Lung (tissue), 12 donors: Measurements from ENCODE around the gene CRMP1. TPM values are rescaled to one million over a fixed set of nuclear protein-coding genes. Genes with fewer than 3 reads are reported as not detected.

Source experiments
- ATAC-seq: fragments of 200-7000 bp; cut with Tn5 transposase; one replicate; pipeline ENCODE4 v1.9.1; 2020; ENCODE audit warnings: moderate number of reproducible peaks; ENCODE audit not compliant: insufficient read depth, low FRiP score
- DNase-seq, 3 donors: peaks; one replicate each; pipeline ENCODE4 v3.0.0-alpha.2; 2013 to 2017
- H3K27ac ChIP-seq, 2 donors: one replicate each; pipeline ENCODE4 v1.5.1; 2013; ENCODE audit warnings: mild to moderate bottlenecking in 2 of 2, moderate library complexity in 2 of 2, control low read depth in 1 of 2, inconsistent platforms in 1 of 2, low read depth in 1 of 2, low read length in 1 of 2
- H3K27me3 ChIP-seq, 3 donors: one replicate each; pipeline ENCODE4 v1.5.1; 2013; ENCODE audit warnings: low read length in 2 of 3; ENCODE audit not compliant: control insufficient read depth in 3 of 3, insufficient read depth in 3 of 3
- H3K36me3 ChIP-seq, 4 donors: one replicate each; pipeline ENCODE4 v1.5.1; 2013; ENCODE audit warnings: low read length in 4 of 4, mild to moderate bottlenecking in 1 of 4, moderate library complexity in 1 of 4; ENCODE audit not compliant: control insufficient read depth in 4 of 4, insufficient read depth in 4 of 4
- H3K4me1 ChIP-seq, 5 donors: one replicate each; pipeline ENCODE4 v1.5.1; 2013; ENCODE audit warnings: low read length in 5 of 5, mild to moderate bottlenecking in 2 of 5, moderate library complexity in 1 of 5; ENCODE audit not compliant: control insufficient read depth in 5 of 5, insufficient read depth in 5 of 5
- H3K4me3 ChIP-seq: one replicate; pipeline ENCODE4 v1.5.1; 2013; ENCODE audit warnings: mild to moderate bottlenecking, control low read depth, moderate library complexity
- H3K9ac ChIP-seq, 2 donors: one replicate each; pipeline ENCODE4 v1.5.1; 2013; ENCODE audit warnings: low read length in 2 of 2, control low read depth in 1 of 2; ENCODE audit not compliant: insufficient read depth in 1 of 2
- H3K9me3 ChIP-seq, 4 donors: one replicate each; pipeline ENCODE4 v1.5.1; 2013; ENCODE audit warnings: low read length in 3 of 4, mild to moderate bottlenecking in 1 of 4, moderate library complexity in 1 of 4; ENCODE audit not compliant: control insufficient read depth in 4 of 4, insufficient read depth in 3 of 4
- CTCF ChIP-seq: IDR thresholded peaks from 2 replicates; pipeline ENCODE4 v1.5.1; 2012; ENCODE audit warnings: mild to moderate bottlenecking; ENCODE audit errors: control extremely low read depth, extremely low read depth
- WGBS, 2 donors: extraction: QIAGEN DNeasy Blood & Tissue Kit; methylation state at CpG; one replicate each; pipeline ENCODE4 v1.1.7; 2013; 5-methylcytosine and 5-hydroxymethylcytosine counted together
- polyA plus RNA-seq, 2 donors: library from polyadenylated mRNA; stranded (reverse); fragments of 200-250 nt; gene quantifications; one replicate each; pipeline ENCODE4 v1.2.1, GENCODE V29; 2013
- total RNA-seq, 2 donors: library from RNA; depleted of rRNA in 1 of 2; stranded (reverse); fragments of >200 nt in 1 of 2; gene quantifications; one replicate each; pipeline ENCODE4 v1.2.1, GENCODE V29; 2014 to 2021
- donor health status: control.
- donor health status: control.
- donor health status: Bipolar disorder and iron deficiency.
- donor health status: healthy.
- donor health status: DM: yes; HTN: yes; CAD: no.

CRMP1 gene
- total and polyA plus RNA-seq, 4 donors: 2.1 to 24.4 (median 4.6) TPM

DNA sequence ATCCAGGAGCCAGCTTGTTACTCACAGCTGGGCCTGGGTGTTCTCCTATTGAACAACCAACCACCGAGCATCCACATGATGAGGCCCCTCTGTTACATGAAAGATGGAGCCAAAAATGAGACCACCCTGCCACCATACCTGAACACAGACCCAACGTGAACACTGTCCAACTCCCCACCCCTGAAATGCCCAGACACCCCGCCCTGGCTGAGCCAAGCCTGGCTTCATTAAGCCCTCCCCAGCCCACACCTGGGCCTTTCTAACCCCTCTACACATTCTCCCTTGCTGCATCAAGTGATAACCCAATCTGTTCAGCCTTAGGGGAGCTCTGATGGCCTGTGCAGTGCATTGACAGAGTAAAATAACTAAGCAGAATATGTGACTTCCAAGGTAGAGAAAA, 101.2 kb downstream of the CRMP1 start:
- TF ChIP-seq CTCF: no peak

GRCh38 chr4:5790546-5790857, 102.4 kb downstream of the CRMP1 start:
- Histone ChIP-seq H3K4me1 (no peaks in the 10 kb centered on the region), H3K4me3 (no peak overlapping the region), H3K9me3 (no peaks in the 10 kb centered on the region), H3K27me3 (no peaks in the 10 kb centered on the region), H3K27ac (no peak overlapping the region), H3K36me3 (peaks cover 0 to 40% (median 14%) of the 10 kb centered on the region in 4 donors), H3K9ac (no peak overlapping the region)
- no peak for DNase-seq
- WGBS, 2 donors: 52 to 55% methylated on average over 1 of the region's 1 CpG
- TF ChIP-seq CTCF: no peak
- ATAC-seq: no peak

More for the DNA sequence above, 101.2 kb downstream of the CRMP1 start:
- WGBS, 2 donors: 78 to 80% methylated on average over 3 of the region's 3 CpGs
- DNase-seq (no peak), ATAC-seq (no peak)
- no peak overlapping the region for H3K27ac ChIP-seq
- no peaks in the 10 kb centered on the region for H3K4me1 ChIP-seq
- peaks cover 0 to 35% (median 17%) of the 10 kb centered on the region in 4 donors for H3K36me3 ChIP-seq
- H3K4me3 ChIP-seq: no peak overlapping the region
- no peaks in the 10 kb centered on the region for H3K27me3 ChIP-seq
- H3K9me3 ChIP-seq: no peaks in the 10 kb centered on the region
- no peak overlapping the region for H3K9ac ChIP-seq

DNA sequence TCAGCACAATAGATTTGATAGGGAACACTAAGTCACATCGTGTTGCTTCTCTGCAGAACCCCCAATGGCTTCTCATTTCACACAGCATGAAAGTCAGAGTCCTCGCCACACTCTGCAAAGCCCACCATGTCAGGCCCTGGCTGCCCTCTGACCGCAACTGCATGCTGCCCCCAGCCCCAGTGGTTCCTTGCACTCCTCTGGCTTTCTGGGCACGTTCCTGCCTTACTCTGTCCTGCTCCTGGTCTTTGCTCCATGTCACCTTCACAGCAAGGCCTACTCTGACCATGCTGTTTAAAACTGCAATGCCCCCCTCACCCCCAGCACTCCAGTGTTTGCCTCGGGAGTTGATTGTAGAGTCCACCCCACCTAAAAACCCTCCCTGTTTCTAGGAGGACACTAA, 103.7 kb downstream of the CRMP1 start:
- 81 to 94% methylated on average over 5 of the region's 5 CpGs for WGBS, 2 donors
- H3K27ac ChIP-seq: no peak overlapping the region
- ATAC-seq: no peak
- TF ChIP-seq CTCF: no peak
- no peak for DNase-seq
- H3K36me3 ChIP-seq: peaks cover 0 to 39% (median 13%) of the 10 kb centered on the region in 4 donors
- H3K4me3 ChIP-seq: no peak overlapping the region
- no peaks in the 10 kb centered on the region for H3K4me1 ChIP-seq
- no peak overlapping the region for H3K9ac ChIP-seq
- no peaks in the 10 kb centered on the region for H3K9me3 ChIP-seq
- no peaks in the 10 kb centered on the region for H3K27me3 ChIP-seq

- H3K9me3 ChIP-seq: peaks cover 0 to under 1% (median 0%) of the 10 kb centered on the region in 4 donors
Measured at GRCh38 chr4:5788144-5788543, 104.7 kb downstream of the CRMP1 start.

More at GRCh38 chr4:5788144-5788543, 104.7 kb downstream of the CRMP1 start:
- no peaks in the 10 kb centered on the region for H3K4me1 ChIP-seq
- TF ChIP-seq CTCF: no peak
- DNase-seq (no peak), ATAC-seq (no peak)
- no peak overlapping the region for H3K27ac ChIP-seq
- 44 to 50% methylated on average over 2 of the region's 2 CpGs for WGBS, 2 donors
- peaks cover 0 to 41% (median 14%) of the 10 kb centered on the region in 4 donors for H3K36me3 ChIP-seq
- no peaks in the 10 kb centered on the region for H3K27me3 ChIP-seq
- H3K9ac ChIP-seq: no peak overlapping the region
- no peak overlapping the region for H3K4me3 ChIP-seq
